GM21529 (cell line): ENCODE data around the gene NFASC.

Source experiments
- ATAC-seq: cut with Tn5 transposase; IDR thresholded peaks from one replicate; pipeline ENCODE4 v1.9.1; 2021; ENCODE audit not compliant: unreplicated experiment

NFASC gene

GRCh38 chr1:205002705-205003104 is 132.0 kb downstream of the NFASC start:
- no peak for ATAC-seq

DNA sequence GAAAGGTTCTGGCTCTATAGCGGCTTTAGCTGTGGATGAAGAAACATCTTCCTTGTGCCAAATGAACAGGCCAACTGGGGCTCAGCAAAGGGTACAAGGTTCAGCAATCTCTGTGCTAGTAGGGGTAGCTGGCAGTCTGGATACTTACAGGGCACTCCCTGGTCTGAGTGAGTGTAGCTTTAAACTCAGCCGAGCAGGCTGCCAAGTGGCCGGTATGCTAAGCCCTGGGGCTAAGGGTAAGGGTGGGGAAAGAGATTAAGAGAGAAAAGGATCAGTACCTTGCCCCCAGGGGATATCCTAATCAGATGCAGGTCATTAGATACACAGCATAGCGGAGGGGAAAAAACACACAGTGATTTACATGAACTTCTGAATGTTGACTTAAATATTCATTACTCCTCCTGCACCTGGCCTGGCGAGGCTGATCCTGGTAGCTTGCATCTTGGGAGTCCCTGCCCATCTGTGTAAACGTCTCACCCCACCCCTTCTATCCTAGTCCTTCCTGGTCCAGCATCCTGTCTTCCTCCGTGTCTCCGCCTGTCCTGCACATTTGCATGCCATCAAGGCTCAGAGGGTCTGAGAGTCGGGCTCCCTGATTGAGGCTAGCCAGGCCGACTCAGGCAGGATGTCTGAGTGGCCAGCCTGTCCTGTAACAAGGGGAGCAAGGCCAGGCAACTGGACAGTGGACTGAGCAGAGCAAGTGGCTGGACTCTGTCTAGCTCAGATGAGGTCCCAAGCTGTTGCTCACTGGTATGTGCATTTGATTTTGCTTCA is 132.9 kb downstream of the NFASC start:
- no peak for ATAC-seq

DNA sequence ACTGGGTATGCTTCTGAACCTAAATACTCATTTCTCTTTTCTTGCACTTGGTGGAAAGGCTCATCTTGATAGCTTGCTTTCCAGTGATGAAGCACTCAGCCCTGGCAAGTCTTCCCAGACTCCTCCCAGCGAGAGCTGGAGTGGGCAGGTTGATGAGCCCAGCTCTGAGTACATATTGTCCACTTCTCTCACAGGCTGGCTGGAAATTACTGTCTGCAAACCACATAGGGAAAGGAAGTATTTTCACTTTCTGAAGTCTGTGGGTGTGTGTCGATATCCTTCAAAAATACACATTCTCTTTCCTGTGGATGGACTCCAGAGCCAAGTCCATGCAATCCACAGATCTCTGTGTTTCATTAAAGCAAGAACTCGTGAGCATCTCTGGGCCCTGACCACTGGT is 133.7 kb downstream of the NFASC start:
- no peak for ATAC-seq

GRCh38 chr1:205008896-205009295 is 138.2 kb downstream of the NFASC start:
- no peak for ATAC-seq

GRCh38 chr1:205009670-205010069 is 139.0 kb downstream of the NFASC start:
- ATAC-seq = no peak

GRCh38 chr1:205012391-205013140 is 141.9 kb downstream of the NFASC start:
- no peak for ATAC-seq

DNA sequence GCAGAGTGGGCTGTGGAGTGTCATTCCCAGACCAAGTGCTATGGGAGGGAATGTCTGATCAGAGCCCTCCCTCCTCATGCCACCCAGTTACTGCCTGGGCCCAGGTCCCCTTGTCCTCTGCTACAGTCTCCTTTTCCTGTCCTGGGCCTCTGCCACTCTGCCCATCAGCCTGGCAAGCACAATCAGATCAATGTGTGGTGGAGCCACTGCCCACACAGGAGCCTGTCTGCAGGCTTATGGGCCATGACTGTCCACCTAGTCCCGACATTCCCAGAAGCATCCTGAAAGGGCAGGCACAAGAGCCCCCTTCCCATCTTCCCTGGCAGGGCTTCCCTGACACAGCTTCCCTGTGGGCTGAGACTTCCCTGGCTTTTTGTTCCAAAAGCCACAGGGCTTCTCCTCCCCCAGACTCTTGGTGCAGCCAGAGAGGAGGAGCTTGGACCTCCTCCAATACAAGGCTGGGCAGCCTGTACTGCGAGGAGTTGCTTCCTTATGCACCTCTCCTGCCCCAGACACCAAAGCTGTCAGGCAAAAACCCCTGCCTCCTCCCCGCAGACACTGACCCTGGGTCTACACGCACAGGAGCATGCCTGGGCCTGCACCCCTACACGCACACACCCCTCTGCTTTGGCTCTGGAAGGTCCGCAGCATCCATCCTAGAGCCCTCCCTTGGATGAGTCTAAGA is 143.2 kb downstream of the NFASC start:
- no peak for ATAC-seq

GRCh38 chr1:205014783-205015182 is 144.1 kb downstream of the NFASC start:
- ATAC-seq = no peak

GRCh38 chr1:205015241-205015640 is 144.6 kb downstream of the NFASC start:
- ATAC-seq = no peak

DNA sequence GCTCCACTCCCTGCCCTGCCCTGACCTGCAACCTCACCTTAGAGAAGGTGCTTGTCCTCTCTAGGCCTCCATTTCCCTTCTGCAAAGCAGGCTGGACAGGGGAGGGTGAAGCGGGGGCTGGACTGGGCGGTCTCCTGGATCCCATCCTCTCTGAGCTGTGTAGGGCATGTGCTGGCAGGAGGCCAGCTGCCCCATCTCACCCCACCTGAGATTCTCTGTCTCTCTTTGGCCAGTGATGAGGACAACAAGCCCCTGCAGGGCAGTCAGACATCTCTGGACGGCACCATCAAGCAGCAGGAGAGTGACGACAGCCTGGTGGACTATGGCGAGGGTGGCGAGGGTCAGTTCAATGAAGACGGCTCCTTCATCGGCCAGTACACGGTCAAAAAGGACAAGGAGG is 145.4 kb downstream of the NFASC start:
- no peak for ATAC-seq

DNA sequence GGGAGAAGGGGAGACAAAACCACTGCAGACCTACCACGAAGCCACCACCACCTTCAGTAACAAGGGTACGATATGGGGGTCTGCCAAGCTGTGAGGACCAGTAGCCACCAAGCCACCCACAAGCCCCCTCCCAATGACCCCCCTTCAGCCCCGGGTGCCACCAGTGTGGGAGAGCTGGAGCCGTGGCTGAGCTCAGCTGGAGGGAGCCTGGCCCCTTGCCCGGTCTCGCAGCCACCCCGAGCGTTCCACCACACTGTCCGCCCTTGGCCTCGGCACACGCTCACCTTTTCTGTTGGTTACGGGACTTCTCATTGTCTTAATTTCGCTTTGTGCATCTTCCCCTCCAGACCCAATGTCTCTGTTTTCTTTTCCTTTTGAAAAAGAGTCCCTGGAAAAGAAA is 145.9 kb downstream of the NFASC start:
- ATAC-seq = no peak

DNA sequence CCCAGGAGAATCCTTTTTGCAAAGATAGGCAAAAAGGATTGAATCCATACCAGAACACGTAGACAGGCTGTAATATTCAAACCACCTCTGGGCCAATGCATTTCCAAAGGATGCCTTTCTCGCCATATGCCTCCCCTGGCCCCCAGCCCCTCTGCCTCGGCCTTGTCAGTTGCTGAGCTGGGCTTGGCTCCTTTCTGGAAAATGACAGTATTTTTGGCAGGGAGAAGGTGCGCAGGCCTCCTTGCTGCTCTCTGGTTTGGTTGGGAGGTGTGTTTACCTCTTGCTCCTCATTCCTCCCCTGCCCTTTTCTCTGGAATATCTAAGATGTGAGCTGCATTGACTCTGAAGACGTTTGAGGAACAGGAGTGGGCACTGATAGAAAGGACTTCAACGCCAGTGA is 146.3 kb downstream of the NFASC start:
- no peak for ATAC-seq

DNA sequence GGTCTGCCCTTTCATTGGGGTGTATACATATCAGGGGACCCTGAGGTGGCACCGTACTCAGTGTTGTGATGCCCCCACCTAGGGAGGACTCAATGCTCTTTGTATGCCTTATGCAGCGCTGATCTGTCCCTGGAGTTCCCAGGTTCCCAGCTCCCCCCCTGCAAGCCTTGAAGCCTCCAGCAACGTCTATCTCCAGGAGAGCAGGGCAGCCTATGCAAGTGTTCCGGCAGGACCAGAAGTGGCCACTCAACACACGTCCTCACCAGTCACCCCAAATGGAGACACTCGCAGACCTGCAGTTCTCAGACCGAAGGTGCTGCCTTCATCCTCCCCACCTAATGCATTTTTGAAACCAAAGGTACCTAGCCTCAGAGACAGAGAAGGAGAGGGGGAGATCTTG is 147.1 kb downstream of the NFASC start:
- ATAC-seq = no peak

DNA sequence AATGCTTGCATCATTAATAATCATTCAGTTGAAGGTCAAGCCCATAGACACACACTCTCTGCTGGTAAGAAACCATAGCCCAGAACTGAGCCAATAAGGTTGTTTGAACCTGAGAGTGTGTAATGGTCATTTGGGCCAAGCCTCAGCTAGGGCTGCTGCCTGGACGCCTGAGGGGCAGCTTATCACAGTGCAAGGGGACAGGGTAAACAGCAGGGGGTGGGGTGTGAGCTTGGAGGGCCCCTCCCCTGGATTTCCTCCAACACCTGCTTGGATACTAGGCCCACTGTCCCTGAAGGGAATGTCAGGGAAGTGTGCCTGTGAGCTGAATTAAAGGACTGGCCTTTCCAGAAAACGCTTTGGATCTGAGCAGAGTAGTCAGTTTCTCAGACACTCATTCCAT is 147.7 kb downstream of the NFASC start:
- ATAC-seq = no peak

- ATAC-seq = no peak
These were observed 149.8 kb downstream of the NFASC start for GRCh38 chr1:205020466-205020865.

DNA sequence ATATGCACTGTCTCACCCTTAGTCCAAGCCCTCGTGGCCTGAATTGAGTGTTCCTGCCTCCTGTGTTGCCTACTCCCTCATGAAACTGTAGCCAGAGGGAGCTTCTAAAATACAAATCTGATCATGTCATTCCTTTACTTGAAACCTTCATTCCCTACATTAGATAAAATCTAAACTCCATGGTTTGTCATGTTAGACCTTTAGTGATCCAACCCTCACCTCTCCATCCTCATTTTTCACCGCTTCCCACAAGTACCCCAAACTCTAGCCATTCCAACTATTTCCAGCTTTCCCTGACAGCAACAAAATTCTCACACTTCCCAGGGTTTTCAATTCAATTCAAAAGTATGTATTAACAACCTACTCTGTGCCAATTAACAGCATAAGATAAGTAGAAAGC is 154.0 kb downstream of the NFASC start:
- ATAC-seq = no peak

DNA sequence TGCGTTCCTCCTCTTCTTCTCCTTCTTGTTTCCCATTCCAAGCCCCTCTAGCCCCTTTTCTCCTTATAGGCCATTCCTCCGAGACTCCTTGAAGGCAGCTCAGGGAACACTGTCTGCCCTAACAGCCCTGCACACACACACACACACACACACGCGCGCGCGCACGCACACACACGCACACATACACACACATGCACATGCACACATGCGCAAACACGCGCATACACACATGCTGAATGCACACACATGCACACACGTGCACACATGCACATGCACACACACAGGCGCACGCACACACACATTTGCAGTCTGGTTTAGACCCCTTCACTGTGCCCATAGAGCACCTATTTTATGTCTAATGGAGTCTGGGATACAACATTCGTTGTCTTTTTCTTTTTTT is 154.6 kb downstream of the NFASC start:
- no peak for ATAC-seq

GRCh38 chr1:205026181-205026580 is 155.5 kb downstream of the NFASC start:
- ATAC-seq = no peak

DNA sequence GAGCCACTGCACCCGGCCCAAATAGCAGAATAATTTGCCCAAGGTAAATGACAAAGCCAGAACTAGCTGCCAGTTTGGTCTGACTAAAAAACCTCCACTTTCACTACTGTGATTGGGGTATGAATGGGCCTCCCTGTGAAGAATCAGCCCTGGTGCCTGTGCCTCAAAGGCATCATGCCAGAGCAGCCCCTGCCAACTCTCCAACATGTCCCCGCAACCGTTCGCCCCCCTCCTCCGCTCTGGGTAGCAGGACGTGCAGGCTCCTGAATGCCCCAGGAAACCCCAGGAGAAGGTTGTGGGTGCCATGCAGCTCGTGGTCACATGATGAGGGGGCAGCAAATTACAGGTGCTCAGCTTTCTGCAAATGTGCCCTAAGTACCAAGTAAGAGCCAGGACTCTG is 157.7 kb downstream of the NFASC start:
- ATAC-seq = no peak

DNA sequence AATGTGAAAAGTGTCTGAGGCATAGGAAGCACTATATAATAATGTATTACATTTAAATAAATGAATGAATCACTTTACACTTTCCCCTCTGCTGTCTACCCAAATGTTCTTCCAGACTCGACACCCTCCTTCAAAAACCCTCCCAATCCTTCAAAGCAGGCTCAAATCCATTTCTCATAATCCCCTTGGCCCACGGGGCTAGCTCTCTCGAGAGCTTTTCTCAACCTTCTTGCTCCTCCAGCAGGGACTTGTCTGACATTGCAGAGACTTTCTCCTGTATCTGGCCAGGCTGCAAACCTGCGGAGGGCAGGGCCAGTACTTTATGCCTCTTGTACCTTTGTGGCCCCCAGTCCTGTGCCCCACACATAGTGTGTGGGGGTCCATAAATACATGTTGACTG is 158.3 kb downstream of the NFASC start:
- no peak for ATAC-seq

DNA sequence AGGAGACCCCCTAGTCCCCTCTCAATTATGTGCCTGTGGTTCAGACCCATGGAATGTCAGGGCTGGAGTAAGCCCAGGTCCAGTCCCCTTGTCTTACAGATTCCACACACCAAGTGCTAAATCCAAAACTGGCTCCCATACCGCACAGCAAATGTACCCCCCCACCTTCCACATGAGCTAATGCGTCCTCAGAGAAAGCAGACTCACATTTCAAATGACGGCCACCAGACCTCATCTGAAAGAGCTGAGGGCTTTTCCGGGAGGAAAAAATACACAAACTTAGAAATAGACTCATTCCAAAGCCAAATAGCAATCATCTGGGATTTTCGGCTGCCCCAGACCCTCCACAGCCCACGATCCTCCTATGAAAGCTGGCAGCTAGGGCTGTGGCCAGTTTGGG is 159.6 kb downstream of the NFASC start:
- ATAC-seq = no peak

DNA sequence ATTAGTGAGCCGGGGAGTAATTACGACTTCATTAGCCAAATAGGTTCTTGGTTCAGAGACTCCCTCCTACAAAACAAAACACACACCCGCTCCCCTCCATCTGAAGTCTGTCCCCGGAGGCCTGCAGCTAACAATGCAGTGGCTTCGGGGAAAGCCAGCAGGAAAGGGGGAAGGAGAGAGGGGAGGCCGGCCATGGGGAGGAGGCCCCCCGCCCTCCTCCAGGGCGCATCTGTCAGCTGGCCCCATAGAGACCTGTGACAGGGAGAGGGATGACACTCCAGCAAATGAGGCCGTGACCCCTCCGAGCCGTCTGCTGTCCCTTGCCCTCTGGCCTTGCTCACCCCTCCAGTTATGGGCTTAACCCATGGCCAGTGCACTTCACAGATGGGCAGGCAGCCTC is 160.2 kb downstream of the NFASC start:
- no peak for ATAC-seq
